ENCODE results near the gene BCAR3.

The BCAR3 gene

GRCh38 chr1:93729502-93729901 is 47.9 kb upstream of the BCAR3 start:
- Histone ChIP-seq H3K9me3 (ENCODE audit: control insufficient read depth, insufficient read depth, low read depth, low read length) (no peaks in the 10 kb centered on the region), H3K4me1 (ENCODE audit: control insufficient read depth, insufficient read depth, low read length) (no peaks in the 10 kb centered on the region), H3K36me3 (ENCODE audit: control insufficient read depth in 2 of 2, insufficient read depth in 1 of 2, low read length in 2 of 2) (no peaks in the 10 kb centered on the region), H3K4me3 (ENCODE audit: low read depth, low read length) (no peak overlapping the region), H3K27ac (ENCODE audit: extremely low read depth, low read depth, low read length) (no peak overlapping the region)
- ChIA-PET POLR2A (no interaction called here), CTCF (interaction anchor here (0.8 to 1.1 kb wide), 2 partner anchors 84 to 92 kb away, joined by 3 read pairs; no protein-coding TSS in a partner anchor)
- TF ChIP-seq ZNF701 (tag by site-specific recombination; IDR thresholded peaks at IDR 0.05) (no peak), ZNF677 (tag by site-specific recombination; IDR thresholded peaks at IDR 0.05) (no peak), ZBTB8A (tag by site-specific recombination; IDR thresholded peaks at IDR 0.05) (no peak), ATF2 (tag by site-specific recombination; IDR thresholded peaks at IDR 0.05; ENCODE audit: low read depth) (no peak), ZFP69B (tag by site-specific recombination; IDR thresholded peaks at IDR 0.05) (no peak), ZNF211 (tag by site-specific recombination; IDR thresholded peaks at IDR 0.05; ENCODE audit: low read depth) (no peak), ZSCAN4 (tag by site-specific recombination; IDR thresholded peaks at IDR 0.05) (no peak), ZNF560 (tag by site-specific recombination; IDR thresholded peaks at IDR 0.05; ENCODE audit: borderline replicate concordance) (no peak), ZNF747 (tag by site-specific recombination; IDR thresholded peaks at IDR 0.05) (no peak), ZNF280C (tag by site-specific recombination; IDR thresholded peaks at IDR 0.05) (no peak), ZNF148 (tag by site-specific recombination; IDR thresholded peaks at IDR 0.05; ENCODE audit: borderline replicate concordance) (no peak), YY1 (tag by site-specific recombination; IDR thresholded peaks at IDR 0.05) (no peak), ZNF404 (tag by site-specific recombination; IDR thresholded peaks at IDR 0.05) (no peak), ZNF274 (IDR thresholded peaks at IDR 0.05; ENCODE audit: low read length) (no peak), ZNF274 (tag by site-specific recombination; IDR thresholded peaks at IDR 0.05; ENCODE audit: borderline replicate concordance) (no peak), ZNF777 (tag by site-specific recombination; IDR thresholded peaks at IDR 0.05; ENCODE audit: borderline replicate concordance) (no peak)

- Histone ChIP-seq H3K9me3 (ENCODE audit: control insufficient read depth, insufficient read depth, low read depth, low read length) (no peaks in the 10 kb centered on the region), H3K36me3 (ENCODE audit: control insufficient read depth in 2 of 2, insufficient read depth in 1 of 2, low read length in 2 of 2) (no peaks in the 10 kb centered on the region), H3K4me1 (ENCODE audit: control insufficient read depth, insufficient read depth, low read length) (no peaks in the 10 kb centered on the region), H3K27ac (ENCODE audit: extremely low read depth, low read depth, low read length) (no peak overlapping the region), H3K4me3 (ENCODE audit: low read depth, low read length) (no peak overlapping the region)
- ChIA-PET POLR2A (no interaction called here), CTCF (no interaction called here)
- TF ChIP-seq ZNF664 (tag by site-specific recombination; IDR thresholded peaks at IDR 0.05) (no peak), MYNN (tag by site-specific recombination; IDR thresholded peaks at IDR 0.05; ENCODE audit: borderline replicate concordance) (no peak), PRDM4 (tag by site-specific recombination; IDR thresholded peaks at IDR 0.05) (no peak), IKZF3 (tag by site-specific recombination; IDR thresholded peaks at IDR 0.05) (no peak), ZNF121 (tag by site-specific recombination; IDR thresholded peaks at IDR 0.05) (no peak), ZNF560 (tag by site-specific recombination; IDR thresholded peaks at IDR 0.05; ENCODE audit: borderline replicate concordance) (no peak), ZNF112 (tag by site-specific recombination; IDR thresholded peaks at IDR 0.05) (no peak), ZNF530 (tag by site-specific recombination; IDR thresholded peaks at IDR 0.05; ENCODE audit: low read depth) (no peak), ZNF654 (tag by site-specific recombination; IDR thresholded peaks at IDR 0.05; ENCODE audit: low read depth) (no peak), ZNF311 (tag by site-specific recombination; IDR thresholded peaks at IDR 0.05; ENCODE audit: borderline replicate concordance) (no peak)
These were observed 47.0 kb upstream of the BCAR3 start for GRCh38 chr1:93728480-93729131.
